HG03060 (cell line): Measurements from ENCODE around the gene RBM10.

ENCODE experiments used
- ATAC-seq: cut with Tn5 transposase; IDR thresholded peaks from one replicate; pipeline ENCODE4 v1.9.1; 2021; ENCODE audit warnings: low read depth, moderate number of reproducible peaks; ENCODE audit not compliant: unreplicated experiment

The RBM10 gene

DNA sequence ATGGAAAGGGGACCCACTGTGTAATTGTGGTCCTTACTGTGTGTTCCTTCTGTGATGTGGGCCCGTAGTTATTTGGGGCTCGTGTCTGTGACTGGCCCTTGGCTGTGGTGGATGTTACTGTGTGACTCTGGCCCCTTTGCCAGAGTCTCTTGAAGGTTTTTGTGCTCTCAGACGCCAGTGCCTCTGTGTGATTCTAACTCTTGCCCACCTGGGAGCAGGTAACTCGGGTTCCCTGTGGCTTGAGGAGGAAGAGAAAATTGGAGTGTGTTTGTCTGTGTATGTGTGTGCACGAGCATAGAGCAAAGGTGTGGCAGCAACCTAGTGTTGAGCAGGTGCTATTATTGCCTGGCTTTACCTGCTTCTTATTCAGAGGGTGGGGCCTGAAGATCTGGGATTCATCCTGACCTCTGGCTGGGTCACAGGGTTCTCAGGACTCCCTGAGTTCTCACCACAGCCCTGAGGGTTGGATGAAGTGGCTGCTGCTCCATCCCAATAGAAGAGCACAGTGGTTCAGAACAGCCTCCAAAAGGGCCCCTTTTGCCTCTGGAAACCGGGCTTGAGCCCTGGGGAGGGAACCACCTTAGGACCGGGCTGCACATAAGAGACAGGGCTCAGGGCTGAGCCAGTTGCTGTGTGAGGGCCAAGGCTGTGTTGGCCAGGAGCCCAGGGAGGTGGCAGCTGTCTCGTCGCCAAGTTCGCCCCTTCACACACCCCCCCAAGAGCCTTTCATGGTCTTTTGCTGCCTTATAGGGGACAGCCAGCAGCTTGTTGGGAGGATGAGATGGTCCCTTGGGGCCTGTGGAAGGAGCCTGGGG lies 1.3 kb downstream of the RBM10 start:
- no peak for ATAC-seq

DNA sequence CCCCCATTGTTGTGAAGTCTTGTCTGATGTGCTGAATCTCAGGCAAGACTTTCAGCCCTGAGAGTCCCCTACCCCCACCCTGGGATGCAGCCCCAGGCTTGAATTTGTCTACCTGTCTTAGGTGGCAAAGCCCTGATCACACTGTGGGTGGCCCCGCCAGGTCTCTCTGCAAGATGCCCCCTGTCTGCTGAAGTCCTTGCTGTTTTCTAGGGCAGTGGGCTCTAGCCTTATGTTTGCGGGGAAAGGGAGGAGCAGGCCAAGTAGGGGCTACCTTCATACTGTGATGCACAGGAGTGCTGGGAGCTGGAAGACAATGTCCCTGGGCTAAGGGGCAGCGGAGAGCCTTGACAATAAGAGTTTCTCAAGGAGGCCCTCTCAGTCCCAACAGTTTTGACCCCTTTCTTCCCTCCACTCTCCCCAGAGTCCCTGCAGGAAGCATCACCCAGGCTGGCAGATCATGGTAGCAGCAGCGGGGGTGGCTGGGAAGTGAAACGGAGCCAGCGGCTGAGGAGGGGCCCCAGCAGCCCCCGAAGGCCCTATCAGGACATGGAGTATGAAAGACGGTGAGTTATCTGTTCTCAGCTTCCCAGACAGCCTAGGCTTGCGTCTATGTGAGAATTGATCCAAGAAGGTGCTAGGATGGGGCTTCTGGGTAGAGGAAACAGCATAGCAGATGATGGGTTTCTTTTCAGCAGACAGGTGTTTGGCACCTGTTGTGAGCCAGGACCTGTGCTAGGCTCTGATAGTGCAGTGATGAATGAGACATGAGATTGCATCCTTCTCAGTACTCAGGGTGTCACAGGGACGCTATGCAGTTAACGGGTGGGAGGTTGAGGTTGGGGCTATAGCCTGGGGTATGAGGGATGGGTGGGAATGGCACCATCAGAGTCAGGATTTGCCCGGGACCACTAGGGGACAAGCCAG lies 2.2 kb downstream of the RBM10 start:
- ATAC-seq, result no peak

DNA sequence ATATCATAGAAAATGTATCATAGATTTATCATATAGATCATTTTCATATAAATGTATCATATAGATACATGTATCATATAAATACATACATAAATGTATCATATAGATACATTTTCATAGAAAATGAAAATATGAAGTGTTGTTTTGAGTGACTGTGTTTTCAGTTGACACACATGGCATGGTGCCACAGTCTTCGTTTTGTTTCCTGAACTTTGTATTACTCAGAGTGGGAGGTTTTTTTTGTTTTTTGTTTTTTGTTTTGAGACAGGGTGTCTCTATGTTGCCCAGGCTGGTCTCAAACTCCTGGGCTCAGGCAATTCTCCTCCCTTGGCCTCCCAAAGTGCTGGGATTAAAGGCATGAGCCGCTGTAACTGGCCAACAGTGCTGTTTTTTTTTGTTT lies 3.9 kb downstream of the RBM10 start:
- no peak for ATAC-seq

DNA sequence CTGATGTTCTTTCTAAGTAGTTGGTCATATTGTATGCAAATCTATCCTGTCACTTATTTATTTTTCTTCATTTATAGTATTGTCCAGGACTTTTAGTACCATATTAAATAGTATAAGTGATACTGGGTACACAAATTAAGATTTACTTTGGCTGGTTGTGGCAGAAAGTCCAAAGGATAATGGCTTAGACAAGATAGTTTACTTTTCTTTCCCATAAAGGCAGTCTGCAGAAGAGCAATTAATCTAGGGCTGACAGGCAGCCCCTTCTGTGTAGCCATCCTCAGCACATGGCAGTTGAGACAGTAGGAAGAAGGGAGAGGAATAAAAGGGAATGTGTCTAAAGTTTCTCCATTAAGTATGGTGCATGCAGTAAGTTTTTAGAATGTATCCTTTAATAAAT lies 6.4 kb downstream of the RBM10 start:
- ATAC-seq, result no peak

DNA sequence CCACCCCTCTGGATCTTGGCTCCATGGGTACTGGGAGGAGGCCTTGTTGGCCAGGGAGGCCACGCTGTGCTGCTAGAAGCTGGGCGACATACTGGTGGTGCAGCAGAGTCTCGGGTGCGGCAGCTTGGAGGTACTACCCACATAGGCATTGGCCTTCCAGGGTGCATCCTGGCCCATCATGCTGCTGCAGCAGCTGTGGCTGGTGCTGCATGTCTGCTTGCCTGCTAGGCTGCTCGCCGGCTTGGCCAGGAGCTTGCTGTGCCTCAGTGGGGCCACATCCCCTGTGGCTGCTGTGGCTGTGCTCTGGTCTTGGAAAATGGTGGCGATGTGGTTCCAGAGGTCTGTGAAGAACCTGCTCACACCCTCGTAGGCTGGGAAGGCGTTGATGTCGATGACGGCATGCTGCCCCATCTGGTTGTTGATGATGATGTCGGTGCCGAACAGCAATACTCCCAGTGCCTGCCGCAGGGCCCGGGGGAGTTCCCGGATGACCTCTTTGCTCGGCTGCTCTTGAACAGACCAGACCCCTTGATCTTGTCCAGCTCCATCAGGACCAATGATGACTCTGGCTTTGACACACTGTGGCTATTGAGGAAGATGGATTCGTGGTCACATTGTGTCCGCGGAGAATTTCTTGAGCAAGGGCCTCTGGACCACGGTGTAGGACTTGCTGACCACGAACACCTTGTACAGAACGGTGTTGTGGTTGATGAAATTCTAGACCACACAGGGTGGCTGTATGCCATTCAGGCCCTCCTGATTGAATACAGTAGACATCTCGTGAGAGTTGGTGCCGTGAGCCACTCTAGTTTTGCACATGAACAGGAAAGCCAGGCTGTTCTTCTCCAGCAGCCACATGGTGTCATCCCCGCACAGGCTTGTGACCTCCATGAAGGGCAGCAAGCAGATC lies 11.8 kb downstream of the RBM10 start:
- no peak for ATAC-seq

DNA sequence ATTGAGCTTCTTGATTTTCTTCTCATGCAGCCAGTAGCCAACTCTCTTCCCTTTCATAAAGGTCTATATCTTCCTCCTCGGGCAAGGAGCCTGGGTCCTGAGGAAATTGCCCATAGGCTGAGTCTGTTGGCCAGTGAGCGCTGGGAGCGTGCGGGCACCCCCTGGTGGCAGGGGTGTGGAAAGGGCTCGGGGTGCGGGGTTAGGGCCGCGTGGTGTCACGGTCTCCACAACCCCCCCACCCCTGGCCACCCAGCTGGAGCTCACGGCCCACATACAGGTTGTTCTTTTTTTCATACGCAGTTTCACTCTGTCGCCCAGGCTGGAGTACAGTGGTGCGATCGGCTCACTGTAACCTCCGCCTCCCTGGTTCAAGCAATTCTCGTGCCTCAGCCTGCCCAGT lies 13.1 kb downstream of the RBM10 start:
- ATAC-seq, result no peak

DNA sequence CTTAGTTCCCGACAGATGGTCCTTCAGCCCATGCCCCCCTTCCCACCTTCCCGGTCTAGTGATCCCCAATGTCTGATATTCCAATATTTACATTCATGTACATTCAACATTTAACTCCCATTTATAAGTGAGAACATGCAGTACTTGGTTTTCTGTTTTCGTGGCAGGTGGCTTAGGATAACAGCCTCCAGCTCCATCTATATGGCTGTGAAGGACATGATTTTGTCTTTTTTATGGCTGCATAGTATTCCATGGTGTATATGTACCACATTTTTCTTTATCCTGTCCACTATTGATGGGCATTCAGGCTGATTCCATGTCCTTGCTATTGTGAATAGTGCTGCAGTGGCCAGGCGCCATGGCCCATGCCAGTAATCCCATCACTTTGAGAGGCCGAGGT lies 13.8 kb downstream of the RBM10 start:
- ATAC-seq, result no peak

DNA sequence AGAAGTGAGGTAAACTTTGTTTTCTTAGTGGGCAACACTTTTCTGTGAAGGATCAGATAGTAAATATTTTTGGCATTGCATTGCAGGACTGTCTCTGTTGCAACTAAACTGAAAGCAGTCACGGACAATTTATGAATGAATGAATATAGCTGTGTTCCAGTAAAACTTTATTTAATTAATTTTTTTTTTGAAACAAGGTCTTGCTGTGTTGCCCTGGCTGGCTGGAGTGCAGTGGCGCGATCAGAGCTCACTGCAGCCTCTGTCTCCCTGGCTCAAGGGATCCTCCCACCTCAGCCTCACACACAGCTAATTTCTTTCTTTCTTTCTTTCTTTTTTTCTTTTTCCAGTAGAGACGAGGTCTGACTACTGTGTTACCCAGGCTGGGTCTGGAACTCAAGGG lies 15.8 kb downstream of the RBM10 start:
- no peak for ATAC-seq

DNA sequence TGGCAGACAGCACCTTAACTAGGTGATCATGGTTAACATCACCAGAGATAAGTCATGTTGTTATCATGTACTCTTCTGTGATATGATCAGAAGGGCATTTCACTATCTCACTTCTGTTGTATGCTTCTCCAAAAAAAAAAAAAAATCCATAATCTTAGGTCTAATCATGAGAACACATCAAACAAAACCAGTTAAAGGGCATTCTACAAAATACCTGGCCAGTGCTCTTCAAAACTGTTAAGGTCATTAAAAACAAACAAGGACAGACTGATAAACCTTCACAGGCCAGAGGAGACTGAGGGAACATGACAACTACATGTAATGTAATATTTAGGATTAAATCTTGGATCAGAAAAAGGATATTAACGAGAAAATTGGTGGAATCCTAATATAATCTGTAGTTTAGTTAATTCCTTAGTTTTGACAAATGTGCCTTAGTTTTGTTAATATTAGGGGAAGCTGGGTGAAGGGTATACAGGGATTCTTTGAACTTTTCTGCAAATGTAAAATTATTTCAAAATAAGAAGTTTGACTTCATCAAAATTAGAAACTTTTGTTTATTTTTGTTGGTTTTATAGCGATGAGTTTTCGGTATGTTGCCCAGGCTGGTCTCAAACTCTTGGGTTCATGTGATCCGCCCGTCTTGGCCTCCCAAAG lies 18.0 kb downstream of the RBM10 start:
- no peak for ATAC-seq

DNA sequence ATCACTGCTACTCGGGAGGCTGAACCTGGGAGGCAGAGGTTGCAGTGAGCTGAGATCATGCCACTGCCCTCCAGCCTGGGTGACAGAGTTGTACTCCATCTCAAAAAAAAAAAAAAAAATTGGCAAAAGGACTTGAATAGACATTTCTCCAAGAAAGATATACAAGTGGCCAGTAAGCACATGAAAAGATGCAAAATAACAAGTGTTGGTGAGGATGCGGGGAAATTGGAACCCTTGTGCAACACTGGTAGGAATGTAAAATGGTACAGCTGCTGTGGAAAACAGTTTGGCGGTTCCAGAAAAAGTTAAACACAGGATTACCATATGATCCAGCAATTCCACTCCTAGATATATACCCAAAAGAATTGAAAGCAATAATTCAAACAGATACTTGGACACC lies 19.4 kb downstream of the RBM10 start:
- no peak for ATAC-seq

DNA sequence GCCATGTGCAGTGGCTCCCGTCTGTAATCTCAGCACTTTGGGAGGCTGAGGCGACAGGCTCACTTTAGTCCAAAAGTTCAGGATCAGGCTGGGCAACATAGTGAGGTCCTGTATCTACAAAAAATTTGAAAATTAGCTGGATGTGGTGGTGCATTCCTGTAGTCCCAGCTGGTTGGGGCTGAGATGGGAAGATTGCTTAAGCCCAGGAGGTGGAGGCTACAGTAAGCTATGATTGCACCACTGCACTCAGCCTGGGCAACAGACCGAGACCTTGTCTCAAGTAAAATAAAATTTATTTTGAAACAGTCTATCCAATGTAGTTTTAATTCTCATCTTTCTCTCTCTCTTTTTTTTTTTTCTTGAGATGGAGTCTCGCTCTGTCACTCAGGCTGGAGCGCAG lies 21.1 kb downstream of the RBM10 start:
- no peak for ATAC-seq

DNA sequence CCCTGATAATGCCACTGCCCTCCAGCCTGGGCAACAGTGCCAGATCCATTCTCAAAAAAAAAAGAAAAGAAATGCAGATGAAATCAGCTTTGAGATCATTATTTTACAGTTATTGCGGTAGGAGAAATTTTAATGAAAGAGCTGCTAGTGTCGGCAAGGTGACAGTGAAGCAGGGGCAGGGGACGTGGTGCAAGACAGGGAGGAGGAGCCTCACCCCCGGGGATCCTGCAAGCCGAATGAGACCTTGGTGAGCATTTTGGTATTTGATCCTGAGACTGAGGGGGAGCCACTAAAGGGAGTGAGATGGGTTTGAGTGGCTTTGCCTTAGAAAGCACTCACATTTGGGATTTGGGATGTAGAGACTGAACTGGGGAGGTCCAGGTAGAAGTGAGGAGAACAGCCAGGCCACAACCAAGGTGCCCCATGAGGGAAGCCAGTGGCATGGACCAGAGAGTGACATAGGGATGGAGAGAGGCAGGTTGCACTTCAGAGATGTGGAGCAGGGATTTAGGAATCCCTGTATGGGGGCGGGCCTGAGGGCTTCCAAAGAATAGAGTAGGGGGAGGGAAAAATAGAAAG lies 23.6 kb downstream of the RBM10 start:
- ATAC-seq, result no peak

DNA sequence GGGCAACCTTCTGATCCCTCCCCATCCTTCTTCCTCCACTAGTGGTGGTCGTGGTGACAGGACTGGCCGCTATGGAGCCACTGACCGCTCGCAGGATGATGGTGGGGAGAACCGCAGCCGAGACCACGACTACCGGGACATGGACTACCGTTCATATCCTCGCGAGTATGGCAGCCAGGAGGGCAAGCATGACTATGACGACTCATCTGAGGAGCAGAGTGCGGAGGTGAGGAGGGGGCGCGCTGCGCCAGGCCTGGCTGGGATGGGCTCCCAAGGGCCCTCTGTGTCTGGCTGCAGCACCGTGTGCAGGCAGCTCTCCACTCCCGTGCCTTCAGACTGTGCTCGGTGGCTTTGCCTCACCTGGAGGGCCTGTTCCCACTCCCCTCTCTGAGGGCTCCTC lies 24.3 kb downstream of the RBM10 start:
- no peak for ATAC-seq

DNA sequence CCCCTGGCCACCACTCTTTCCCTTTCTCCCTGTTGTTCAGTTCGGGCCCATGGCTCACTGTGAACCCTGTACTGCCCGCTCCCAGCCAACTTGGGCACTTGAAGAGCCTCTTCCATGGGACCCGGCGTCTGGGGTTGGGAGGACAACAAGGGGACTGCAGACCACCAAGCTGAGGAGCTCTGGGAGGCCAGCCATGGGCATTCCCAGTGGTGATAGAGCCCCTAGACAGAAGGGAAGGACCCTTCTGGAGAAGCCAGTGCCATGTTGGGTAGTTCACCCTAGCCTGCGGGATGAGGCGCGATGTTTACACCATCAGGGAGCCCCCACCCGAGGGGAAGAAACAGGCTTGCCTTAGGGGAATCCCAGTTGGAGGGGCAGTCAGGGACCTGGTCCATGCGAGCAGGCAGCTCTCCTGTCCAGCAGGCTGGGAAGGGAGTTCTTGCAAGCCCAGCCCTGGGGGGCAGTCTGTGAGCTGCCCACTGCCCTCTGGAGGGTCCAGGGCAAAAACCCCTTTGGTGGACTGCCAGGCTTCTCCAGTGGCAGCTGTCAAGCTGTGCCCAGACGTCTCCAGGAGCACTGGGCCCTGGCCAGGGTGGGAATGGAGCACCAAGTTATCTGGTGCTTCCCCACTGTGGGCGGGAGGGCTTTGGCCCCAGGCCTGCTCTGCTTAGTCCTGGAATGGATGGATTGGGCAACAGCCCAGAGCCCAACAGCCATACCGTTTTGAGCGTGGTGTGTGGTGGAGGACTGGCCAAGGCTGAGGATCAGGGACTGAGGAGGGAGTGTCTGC lies 24.9 kb downstream of the RBM10 start:
- ATAC-seq, result no peak

DNA sequence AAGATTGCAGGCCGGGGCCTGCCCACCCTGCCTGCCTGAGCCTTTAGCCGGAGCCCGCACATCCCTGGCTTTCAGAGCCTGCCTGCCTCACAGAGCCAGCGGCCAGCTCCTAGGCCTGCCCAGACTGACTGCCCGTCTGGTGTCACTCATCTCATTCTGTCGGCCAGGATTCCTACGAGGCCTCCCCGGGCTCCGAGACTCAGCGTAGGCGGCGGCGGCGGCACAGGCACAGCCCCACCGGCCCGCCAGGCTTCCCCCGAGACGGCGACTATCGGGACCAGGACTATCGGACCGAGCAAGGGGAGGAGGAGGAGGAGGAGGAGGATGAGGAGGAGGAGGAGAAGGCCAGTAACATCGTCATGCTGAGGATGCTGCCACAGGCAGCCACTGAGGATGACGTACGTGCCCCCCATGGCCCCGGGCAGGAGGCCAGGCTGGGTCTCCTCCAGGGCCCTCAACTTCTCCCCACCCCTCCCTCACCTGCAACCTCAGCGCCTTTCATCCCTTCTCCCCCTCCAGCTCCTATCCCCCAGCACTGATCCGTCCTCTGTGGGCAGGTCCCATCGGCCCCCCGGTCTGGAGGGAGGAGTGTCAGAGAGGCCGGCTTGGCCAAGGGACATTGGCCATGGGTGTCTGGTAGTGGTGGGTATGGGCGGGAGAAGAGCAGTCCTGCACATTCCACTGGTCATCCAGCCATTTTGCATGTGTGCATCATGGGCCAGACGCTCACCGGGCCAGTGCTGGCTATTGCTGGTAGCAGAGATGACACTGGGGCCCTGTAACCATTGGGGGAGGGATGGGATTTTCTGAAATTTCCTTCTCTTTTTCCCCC lies 26.1 kb downstream of the RBM10 start:
- no peak for ATAC-seq

DNA sequence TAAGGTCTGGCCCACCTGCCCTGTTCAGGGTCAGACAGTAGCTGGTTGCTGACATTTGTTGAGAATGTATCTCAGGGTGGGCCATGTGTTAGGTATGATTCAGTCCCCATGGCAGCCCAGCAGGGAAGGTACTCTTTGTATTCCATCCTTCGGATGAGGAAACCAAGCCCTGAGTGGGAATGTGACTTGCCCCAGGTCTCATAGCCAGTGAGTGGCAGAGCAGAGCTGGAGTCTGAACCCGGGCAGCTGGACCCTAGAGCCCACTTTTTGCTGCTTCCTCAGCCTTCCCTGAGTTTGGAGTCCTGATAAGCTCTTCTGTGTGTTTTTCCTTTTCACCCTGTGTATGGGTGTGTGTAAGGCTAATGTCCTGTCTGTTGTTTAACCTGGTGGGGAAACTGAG lies 27.0 kb downstream of the RBM10 start:
- ATAC-seq, result no peak

DNA sequence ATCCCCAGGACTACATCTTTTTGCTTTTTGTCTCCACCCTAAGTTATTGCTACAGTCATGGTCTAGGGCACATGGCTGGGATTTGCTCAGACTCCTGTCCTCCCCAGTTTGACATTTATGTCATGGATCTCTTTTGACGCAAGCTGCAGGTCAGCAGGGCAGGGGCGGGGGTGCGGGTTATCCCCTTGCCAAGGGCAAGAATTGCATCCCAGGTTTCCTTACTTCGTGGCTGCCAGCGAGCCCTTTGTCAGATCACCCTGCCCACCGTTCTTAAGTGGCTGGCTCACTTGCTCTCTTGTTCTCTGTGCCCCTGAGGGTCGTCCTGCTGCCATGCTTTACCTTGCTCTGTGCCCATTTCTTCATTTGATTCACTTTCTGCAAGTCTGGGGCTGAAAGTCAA lies 27.5 kb downstream of the RBM10 start:
- no peak for ATAC-seq
